GM04504 (cell line): Measurements from ENCODE around the gene CHCHD3.
"Not testable (repeated sequence)": the region's sequence is repeated elsewhere in the genome, so short reads cannot be mapped to it uniquely, and the experiment has no call there.

Experiments
- DNase-seq: peaks from one replicate; pipeline ENCODE4 v3.0.0-alpha.2; 2012; ENCODE audit warnings: low read depth

Gene CHCHD3

DNA sequence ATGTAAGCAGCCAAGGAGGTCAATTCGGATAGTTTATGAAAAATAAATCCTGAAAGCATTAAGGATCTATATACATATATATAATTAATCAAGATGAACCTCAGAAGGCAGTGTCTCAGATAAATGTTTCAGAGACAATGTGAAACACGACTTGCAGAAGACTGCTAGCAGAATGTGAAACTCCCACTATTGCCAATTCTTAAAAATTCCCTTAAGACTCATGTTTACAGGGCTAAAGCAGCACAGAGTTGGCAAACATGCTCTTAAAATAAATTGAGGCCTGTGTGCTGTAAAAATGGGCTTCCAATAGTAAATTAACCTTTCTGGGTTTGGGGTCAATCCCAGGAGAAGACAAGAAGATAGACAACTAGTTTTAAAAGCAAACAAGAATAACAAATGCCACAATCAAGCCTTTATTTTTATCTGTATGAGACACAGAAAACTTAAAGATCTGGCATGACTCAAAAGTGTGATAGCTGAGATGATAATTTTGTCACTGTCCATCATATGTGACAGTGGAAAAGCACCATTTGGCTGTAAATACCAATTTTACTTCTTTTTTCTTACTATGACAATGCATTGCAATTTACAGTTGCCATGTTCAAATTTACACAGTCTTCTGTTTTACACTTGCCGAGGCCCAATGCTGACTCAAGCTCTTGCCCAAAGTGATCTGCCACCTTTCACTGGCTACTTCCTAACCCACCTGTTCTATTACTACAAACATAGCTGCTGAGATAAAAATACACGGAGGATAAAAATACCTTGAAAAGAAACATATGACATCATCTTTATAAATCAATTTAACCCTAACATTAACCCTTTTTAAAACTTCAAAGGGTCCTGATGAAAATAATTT lies 78.6 kb downstream of the CHCHD3 start:
- DNase-seq = no peak

DNA sequence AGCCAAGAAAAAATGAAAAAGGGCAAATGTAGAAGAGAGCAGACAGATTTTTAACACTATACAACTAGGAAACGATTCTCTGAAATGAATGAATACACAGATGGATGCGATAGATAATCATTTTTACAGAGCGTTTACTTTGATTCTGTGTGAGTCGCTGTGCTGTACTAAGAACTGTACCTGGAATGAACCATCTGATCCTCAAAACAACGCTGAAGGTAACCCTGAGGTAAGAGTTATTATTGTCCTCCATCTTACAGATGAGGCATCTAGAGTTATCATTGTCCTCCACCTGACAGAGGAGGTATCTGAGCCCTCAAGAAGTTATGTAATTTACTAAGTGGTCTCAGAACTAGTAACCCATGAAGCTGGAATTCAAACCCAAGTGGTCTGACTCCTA lies 80.2 kb downstream of the CHCHD3 start:
- no peak for DNase-seq

DNA sequence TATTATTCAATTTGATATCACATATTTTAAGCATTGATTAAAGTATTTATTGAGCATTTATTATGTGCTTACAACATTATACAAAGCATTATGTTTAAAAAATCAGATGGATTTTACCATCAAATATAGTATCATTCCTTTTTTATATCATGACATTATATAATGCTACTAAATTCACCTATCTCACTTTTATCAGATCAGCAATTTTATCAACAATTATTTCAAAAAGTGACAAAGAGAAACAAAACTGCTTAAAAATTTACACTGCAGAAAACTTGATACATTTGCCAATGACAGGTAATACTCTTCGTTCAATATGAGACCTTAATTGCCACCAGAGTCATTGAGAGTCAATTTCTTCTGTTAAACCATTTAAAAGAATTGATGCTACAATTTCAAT lies 82.0 kb downstream of the CHCHD3 start:
- no peak for DNase-seq

DNA sequence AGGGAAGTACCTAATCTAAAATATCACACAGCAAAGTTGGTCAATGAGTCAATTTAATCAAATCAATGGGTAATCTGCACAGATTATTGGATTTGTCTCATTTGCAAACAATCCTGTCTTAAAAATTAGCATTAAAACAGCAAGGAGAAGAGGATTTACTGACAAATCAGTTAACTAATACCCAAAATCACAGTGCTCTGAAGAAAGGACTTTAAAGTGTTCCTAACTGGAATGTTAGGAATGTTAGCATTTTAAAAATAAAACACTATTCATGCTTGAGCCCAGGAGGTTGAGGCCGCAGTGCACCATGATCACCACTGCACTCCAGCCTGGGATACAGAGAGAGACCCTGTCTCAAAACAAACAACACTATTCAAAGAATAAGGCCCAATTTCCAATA lies 83.1 kb downstream of the CHCHD3 start:
- no peak for DNase-seq

DNA sequence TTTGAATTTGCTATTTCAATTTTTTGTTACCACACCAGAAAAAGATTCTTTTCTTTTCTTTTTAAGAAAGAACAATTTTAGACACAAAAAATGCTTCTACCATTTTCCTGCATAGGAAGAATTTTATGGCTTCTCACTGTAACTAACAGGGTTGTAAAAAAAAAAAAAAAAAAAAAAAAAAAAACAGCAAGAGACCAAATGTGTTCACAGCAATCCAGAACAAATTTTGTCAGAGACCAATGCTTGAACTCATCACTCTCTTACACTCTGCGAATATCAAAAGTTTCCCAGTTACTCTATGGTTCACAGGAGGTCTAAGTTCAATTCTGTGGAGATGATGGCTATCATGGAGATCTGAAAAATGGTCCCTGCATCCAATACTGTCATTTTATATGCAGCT lies 84.4 kb downstream of the CHCHD3 start:
- no peak for DNase-seq

DNA sequence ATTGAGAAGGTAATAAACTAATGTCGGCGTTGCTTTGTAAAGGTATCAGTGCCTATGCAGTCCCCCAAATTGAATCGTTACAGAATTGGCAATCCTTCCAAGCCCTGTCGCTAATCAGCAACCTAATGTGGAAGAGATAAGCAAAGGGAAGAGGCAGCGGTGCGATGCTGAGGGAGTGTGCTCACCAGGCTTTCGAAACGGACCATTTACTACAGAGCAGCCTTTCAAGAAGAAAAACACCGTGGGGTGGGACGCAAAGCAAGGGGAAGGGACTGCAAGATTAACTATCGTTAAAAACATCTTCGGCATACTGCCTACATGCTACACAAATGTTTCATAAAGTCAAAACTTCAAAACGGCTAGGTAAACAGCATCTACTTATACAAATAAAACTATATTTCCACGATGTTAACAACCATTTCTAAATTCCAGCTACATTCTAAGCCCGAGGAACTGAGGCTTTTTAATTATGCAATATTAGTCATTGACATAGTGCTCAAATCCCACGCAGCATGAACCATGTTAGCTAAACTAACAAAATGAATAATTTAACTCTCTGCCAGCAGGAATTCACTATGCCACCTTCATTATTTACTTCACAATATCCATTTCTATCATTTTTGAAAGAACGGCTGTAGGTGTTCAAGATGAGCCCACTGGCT lies 85.2 kb downstream of the CHCHD3 start:
- no peak for DNase-seq

DNA sequence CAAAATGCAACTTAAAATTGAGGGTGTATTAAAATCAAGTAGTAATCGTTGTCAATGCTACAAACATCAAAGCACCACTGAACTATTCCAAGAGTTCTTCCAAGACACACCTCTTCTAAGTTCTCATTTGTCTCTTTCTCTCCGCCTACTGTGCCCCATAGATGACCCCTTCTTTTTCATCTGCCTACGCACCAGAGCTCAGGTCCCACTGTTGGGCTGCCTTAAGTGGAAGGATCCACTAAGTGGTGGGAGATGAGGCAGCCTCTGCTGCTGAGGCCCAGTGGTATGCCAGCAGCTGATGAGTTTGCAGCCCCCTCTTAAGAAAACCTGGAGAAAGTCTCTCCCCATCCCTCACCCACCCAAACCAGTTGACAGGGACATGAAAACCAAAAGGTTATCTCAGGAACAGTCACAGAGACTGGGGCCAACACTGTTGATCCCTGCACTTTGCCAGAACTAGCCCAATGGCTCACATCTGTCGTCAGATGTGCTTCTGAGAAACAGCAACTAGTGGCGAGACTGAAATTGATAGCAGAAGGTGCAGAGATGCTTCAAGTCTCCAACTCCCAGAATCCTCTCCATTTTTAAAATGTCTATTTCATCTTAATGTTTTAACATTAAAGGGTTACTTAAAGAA lies 88.4 kb downstream of the CHCHD3 start:
- no peak for DNase-seq

DNA sequence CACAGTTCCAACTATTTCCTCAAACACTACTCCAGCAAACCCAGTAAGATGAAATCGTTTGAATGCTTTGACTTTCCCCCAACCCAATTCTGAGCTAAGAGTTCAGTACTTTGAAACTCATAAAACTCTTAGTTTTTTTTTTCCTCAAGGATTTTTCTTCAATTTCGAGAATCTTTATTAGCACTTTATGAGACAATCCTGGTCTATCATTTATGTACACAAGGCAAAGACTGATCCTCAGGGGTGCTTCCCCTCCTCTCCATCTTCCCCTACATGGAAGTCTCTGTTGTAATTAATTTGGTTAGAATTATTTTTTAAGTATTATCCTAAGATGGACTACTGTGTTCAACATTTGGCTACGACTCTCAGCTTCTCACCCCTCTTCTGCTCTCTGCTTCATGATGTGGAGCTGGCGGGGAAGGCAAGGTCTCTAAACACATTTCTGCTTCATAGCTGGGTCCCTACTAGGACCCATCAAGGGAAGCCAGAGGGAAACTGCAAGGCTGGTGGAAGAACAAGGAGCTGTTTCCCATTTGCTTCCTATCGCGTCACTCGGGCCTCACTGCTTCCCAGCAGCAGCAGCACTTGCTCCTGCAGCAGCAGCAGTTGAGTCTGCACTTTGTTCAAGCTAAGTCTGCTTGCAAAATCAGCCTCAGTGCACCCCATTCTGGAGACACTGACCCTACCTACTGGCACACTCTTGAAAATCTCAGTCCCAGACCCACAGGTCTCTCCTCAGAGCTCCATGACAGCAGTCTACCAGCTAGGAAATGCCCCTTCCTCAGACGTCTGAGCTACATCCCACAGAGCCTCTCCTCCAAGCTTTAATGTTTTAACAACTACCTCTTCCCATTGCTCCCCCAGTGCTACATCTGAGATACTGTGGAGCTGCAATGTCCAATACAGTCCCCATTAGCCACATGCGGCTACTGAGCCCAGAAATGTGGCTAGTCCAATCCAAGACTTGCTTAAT lies 90.0 kb downstream of the CHCHD3 start:
- no peak for DNase-seq

DNA sequence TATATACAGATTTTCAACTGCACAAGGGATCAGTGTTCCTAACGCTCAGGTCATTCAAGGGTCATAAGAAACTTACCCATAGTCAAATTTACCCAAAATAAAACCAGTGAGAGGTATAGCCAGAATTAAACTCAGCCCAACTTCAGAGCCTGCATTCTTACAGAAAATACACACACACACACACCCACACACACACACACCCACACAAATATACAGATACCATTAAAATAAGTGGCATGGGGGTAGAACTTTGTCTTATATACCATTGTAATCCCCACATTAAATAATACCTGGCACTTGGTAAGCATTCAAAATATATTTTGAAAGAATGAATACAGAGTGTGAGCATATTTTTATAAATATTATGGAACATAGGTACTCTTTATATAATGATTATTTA lies 93.8 kb downstream of the CHCHD3 start:
- no peak for DNase-seq

DNA sequence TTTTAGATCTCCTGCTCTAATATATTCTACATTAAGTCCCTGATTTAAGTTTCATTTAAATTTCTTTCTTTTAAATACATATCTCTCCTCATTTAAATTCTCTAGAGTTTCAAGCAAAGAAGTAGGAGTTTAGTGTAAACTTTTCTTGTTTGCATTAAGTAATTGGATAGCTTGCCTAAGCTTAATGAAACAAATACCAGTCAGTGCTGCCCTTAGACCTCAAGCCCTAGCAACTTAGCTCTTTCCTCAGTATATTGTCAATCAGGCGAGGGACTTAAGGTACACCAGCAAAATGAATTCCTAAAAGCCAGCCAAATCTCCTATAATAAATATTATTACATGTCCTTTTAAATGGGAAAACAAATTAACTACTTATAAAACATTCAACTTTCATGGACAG lies 101.5 kb downstream of the CHCHD3 start:
- DNase-seq = no peak

DNA sequence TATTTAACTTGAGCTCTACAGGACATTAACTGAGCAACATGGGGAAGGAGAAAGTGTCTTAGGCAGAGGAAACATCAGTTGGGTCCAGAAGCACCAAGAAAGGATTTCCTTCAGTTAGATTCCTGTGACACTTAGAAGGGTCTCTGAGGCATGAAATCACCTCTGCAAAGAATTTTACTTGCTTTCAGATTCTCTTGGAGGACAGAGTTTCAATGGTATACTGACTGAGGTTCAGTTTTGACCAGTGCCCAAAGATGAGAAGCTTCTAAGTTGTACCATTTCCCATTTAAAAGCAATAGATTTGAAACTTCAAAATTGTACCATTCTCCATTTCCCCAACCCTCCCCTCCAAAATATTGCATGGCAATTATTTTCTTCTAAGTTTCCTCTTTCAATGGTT lies 102.4 kb downstream of the CHCHD3 start:
- no peak for DNase-seq

DNA sequence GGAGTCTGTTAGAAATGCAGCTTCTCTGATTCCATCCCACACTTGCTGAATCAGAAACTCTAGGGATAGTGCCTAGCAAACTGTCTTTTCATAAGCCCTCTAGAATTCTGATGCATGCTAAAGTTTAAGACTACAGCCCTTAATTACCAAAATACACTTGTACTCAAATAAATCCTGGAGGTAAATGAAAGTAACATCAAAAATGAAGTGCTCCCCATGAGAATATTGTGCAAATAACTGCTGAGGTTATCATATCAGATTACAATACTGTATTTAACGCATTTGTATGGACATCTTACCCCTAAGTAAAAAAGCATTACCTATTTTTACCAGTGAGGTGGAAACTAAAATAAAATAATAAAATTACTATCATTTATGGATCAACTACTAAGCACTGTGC lies 104.7 kb downstream of the CHCHD3 start:
- DNase-seq = no peak

DNA sequence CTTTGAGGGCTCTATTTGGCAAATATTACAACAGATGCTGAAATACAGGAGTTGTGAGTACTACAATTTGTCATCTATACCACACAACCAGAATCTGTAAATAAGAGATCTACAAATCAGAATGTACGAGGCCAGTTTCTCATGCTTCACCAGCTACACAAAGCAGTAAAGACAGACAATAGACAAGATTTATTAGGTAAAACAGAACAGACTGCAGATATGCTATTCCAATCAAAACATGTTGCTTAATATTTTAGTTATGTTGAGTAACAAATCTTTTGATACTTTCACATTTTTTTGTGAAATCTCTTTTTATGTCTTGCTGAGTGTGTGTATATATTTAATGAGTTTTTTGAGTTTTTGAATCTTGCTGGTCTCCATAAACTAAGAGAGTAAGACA lies 109.1 kb downstream of the CHCHD3 start:
- no peak for DNase-seq

DNA sequence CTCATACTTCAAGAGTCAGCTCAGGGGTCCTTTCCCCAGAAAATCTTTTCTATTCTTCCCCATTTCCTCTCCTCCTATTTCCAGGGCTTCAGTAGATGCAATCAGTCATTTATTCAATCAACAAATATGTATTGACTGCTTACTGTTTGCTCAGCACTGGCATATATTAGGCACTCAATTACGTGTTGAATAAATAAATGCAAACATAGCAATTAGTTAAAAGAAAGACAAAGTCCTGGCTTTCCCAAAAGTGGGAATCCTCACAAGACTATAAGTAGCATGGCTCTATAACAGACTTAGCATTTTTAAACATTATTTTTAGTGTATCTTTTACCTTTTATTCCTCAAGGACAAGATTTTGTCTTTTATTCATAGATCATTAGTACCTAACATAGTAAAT lies 111.6 kb downstream of the CHCHD3 start:
- DNase-seq = no peak

DNA sequence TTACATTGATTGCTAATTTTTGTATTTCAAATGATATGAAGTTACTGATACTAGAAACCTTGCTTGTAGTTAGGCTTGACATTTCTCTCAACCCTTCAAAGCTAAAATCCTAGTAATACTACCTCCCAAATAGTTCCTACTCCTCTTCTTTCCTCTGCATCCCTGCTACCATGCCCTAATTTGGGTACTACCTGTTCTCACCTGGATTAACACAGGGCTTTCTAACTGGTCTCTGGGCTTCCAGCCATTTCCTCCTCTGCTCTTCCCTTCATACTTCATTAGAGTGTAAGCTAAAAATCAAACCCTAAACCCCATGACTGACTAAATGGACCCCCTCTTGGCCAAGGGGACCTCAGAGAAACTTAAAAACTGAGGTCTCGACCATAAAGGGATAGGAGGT lies 112.4 kb downstream of the CHCHD3 start:
- DNase-seq = no peak

DNA sequence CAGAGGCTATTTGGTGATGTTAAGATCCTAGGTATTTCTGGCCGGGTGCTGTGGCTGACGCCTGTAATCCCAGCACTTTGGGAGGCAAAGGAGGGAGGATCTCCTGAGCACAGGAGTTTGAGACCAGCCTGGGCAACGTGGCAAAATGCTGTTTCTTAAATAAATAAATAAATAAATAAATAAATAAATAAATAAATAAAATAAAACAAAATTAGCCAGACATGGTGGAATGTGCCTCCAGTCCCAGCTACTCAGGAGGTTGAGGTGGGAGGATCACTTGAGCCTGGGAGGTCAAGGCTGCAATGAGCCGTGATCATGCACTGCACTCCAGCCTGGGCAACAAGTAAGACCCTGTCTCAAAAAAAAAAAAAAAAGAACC lies 114.4 kb downstream of the CHCHD3 start:
- not testable (repeated sequence) for DNase-seq

DNA sequence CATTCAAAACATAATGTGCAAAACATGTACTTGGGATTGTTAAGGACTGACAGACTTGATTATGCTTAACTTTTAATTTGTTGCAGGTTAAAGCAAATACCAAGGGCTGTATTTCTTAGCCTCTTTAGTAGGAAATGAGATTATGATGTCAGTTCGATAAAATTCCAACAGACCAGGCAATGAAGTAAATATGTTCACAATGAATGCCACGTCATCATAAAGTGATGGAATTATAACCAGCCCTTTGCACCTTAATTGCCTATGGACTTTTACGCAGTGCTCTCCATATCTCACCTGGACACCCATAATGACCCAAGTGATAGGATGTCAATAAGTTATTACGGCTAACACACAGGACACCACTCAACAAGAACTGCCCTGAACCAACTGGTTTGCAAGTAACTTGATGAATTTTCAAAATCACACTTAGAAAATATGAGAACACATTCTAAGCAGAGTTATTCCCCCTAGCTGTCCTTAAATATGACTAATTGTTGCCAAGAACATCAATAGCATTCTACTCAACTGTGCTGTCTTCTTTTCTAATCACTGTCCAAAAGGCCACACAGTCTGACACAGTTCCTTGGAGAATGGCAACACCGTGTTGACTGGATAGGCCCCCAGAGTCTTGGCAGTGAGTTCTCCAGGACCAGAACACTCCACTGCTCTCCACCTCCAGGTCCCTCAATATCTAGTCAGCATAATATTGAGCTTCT lies 115.0 kb downstream of the CHCHD3 start:
- peak; percentile 8 for DNase-seq

DNA sequence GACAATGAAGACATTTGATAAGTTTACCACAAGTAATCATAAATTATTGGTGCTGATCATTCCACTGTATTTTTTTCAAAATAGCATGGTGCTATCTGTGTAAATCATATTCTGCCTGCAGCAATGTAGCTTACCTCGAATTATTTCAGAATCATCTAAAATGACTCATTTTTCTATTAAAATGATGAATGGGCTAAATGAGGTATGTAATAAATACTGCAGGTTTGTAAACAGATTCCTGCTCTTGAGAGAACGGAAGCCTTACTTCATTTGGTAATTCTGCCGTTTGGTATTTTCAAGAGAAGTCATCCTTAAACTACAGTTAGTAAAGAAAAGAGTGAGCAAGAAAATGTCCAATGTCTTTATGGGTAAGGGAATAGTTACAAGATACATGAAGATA lies 115.9 kb downstream of the CHCHD3 start:
- DNase-seq = no peak

DNA sequence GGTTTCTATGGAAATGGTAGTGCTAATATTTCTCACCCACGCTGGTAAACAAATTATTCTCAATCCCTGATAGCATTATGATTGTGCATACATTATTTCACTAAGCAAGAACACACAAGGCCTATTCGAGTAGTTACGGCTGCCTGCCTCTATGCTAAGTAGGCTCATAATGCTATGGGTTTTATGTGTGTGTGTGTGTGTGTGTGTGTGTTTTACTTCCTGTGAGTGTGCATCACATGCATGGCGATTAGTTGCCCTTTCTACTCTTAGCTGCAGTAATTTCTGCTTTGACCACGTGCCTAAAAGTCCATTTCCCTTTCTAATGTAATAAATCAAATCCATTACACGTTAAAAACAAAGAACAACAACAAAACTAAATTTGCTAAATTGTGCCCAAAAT lies 117.0 kb downstream of the CHCHD3 start:
- no peak for DNase-seq

DNA sequence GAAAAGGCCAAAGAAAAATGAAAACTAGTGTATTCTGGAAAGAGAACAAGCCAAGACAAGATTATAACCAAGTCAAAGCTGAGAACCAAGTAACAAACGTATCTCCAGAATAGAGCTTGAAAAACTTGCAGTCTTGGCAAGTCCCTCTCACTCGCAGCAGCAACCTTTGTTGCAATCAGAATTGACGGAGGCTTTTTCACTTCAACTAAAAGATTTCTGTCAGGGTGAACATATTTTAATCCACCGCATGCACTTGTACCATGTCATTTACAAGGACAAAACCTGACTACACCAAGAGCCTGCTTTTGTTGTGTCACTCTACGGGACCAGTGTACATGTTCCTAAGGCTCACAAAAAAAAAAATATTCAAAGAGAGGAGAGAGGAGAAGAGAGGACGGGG lies 122.0 kb downstream of the CHCHD3 start:
- no peak for DNase-seq

DNA sequence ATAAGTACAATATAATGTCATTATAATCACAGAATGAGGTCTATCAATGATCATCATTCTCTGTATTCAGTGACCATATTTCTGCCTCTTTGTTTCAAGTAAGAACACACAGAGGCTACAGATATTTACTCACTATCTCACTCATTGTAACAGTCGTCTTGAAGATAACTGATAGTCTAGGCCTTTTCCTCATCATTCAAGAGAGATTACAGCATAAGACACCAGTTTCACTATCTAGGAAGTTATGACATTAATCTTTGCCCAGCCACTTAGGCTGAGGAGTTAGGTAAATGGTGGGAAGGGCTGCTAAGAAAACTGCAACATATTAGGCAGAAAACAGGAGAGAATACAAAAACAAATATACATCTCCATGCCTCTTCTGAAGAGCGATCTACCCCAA lies 125.3 kb downstream of the CHCHD3 start:
- no peak for DNase-seq

DNA sequence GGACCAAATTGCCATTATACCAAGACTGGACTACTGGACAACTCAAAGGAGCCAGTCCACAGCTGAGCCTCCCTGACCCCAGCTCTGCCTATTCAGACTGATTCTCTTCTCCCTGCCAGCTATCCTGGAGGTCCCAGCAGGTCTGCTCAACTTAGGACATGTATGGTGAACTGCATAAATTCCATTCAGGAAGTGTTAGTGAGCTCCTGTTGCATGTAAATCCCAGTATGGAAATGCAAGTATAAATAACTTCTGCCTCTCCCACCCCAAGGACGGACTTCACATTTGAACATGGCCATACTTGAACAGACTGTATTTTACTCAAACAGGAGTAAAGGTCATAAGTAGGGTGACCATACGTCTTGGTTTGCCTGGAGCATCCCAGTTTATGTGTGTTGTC lies 128.4 kb downstream of the CHCHD3 start:
- no peak for DNase-seq
